ENCODE results near the gene PLEKHA6. TPM values are rescaled to one million over a fixed set of nuclear protein-coding genes. Genes with fewer than 3 reads are reported as not detected.

Gene PLEKHA6
- total and polyA plus RNA-seq, 2 experiments from 2014 or later = 2.8 to 6.2 TPM

DNA sequence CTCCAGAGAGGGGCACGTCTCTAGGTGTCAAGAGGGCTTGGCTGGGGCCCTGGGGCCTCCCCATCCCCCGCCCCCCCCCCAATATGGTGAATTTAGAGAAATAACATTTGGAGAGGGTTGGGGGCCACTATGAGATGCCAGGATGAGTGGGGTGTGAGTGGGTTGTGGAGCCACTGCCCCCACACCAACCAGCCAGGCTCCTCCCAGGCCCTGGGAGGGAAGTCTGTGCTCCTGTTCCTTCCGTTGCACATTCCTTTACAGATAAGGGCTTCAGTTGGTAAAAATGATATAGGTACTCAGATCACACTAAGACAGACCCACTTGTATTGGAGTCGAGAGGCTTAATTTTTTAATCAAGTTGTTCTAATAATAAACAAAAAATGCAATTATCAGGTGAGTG, 585 bp upstream of the PLEKHA6 start (continued):
- TF ChIP-seq ZNF331 (CRISPR knock-in tag; IDR thresholded peaks at IDR 0.05; ENCODE audit: low read depth) (no peak), EZH2phosphoT487 (IDR thresholded peaks at IDR 0.05; ENCODE audit: unreplicated experiment) (no peak), JUNB (IDR thresholded peaks at IDR 0.05; ENCODE audit: unreplicated experiment) (no peak), STAT1 (IDR thresholded peaks at IDR 0.05; ENCODE audit: unreplicated experiment) (no peak), ZNF114 (CRISPR knock-in tag; IDR thresholded peaks at IDR 0.05) (no peak), POLR2AphosphoS5 (IDR thresholded peaks at IDR 0.05; ENCODE audit: low read depth) (no peak), NANOG (IDR thresholded peaks at IDR 0.05; ENCODE audit: borderline replicate concordance) (no peak), CREB1 (CRISPR knock-in tag; IDR thresholded peaks at IDR 0.05; ENCODE audit: low read depth) (no peak)
- TF ChIP-seq, protein P1, sequence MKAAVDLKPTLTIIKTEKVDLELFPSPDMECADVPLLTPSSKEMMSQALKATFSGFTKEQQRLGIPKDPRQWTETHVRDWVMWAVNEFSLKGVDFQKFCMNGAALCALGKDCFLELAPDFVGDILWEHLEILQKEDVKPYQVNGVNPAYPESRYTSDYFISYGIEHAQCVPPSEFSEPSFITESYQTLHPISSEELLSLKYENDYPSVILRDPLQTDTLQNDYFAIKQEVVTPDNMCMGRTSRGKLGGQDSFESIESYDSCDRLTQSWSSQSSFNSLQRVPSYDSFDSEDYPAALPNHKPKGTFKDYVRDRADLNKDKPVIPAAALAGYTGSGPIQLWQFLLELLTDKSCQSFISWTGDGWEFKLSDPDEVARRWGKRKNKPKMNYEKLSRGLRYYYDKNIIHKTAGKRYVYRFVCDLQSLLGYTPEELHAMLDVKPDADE (IDR thresholded peaks at IDR 0.05) = no peak
- TF ChIP-seq, protein P2, sequence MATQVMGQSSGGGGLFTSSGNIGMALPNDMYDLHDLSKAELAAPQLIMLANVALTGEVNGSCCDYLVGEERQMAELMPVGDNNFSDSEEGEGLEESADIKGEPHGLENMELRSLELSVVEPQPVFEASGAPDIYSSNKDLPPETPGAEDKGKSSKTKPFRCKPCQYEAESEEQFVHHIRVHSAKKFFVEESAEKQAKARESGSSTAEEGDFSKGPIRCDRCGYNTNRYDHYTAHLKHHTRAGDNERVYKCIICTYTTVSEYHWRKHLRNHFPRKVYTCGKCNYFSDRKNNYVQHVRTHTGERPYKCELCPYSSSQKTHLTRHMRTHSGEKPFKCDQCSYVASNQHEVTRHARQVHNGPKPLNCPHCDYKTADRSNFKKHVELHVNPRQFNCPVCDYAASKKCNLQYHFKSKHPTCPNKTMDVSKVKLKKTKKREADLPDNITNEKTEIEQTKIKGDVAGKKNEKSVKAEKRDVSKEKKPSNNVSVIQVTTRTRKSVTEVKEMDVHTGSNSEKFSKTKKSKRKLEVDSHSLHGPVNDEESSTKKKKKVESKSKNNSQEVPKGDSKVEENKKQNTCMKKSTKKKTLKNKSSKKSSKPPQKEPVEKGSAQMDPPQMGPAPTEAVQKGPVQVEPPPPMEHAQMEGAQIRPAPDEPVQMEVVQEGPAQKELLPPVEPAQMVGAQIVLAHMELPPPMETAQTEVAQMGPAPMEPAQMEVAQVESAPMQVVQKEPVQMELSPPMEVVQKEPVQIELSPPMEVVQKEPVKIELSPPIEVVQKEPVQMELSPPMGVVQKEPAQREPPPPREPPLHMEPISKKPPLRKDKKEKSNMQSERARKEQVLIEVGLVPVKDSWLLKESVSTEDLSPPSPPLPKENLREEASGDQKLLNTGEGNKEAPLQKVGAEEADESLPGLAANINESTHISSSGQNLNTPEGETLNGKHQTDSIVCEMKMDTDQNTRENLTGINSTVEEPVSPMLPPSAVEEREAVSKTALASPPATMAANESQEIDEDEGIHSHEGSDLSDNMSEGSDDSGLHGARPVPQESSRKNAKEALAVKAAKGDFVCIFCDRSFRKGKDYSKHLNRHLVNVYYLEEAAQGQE (IDR thresholded peaks at IDR 0.05; ENCODE audit: unreplicated experiment) = no peak
- TF ChIP-seq, protein P3, sequence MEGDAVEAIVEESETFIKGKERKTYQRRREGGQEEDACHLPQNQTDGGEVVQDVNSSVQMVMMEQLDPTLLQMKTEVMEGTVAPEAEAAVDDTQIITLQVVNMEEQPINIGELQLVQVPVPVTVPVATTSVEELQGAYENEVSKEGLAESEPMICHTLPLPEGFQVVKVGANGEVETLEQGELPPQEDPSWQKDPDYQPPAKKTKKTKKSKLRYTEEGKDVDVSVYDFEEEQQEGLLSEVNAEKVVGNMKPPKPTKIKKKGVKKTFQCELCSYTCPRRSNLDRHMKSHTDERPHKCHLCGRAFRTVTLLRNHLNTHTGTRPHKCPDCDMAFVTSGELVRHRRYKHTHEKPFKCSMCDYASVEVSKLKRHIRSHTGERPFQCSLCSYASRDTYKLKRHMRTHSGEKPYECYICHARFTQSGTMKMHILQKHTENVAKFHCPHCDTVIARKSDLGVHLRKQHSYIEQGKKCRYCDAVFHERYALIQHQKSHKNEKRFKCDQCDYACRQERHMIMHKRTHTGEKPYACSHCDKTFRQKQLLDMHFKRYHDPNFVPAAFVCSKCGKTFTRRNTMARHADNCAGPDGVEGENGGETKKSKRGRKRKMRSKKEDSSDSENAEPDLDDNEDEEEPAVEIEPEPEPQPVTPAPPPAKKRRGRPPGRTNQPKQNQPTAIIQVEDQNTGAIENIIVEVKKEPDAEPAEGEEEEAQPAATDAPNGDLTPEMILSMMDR (conservative IDR thresholded peaks at IDR 0.05; ENCODE audit: low read depth in 2 of 2) = no peak

DNA sequence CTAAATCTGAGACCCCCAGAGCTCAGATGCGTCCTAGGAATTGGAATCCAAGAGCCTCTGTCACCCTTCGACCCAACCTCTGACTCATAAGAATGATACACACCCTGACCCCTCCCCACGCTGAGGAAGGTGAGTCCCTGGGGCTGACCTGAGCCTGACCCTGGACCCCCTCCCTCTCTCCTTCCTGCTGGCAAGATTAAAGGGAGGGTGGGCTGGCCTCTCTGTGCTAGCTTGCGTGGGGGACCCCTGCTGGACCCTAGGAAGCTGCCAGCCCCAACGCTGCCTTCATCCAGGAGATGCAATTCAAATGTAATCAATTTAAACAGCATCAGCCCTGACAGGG, 627 bp downstream of the PLEKHA6 start:
- H3K27ac ChIP-seq (ENCODE audit: low read depth) = no peak overlapping the region
- H3K36me3 Mint-ChIP-seq (ENCODE audit: low read depth) = no peaks in the 10 kb centered on the region; the same call in 2 of the 3 replicates
- ATAC-seq = peak; percentile 6; the same call in 2 of the 3 replicates
- no peaks in the 10 kb centered on the region for H3K9me2 ChIP-seq (ENCODE audit: insufficient read depth)
- H3K9me3 Mint-ChIP-seq = no peaks in the 10 kb centered on the region
- H3K4me3 ChIP-seq = peak overlapping the region; percentile 61
- no peak for DNase-seq (ENCODE audit: low spot score)
- peak overlapping the region; percentile 69; the same call in 1 of the 2 replicates for H2AFZ ChIP-seq
- H3K4me3 Mint-ChIP-seq = peak overlapping the region; percentile 61
- no peak overlapping the region for H3K27ac Mint-ChIP-seq
- H3K4me1 ChIP-seq (ENCODE audit: insufficient read depth) = peaks cover 33% of the 10 kb centered on the region
- no peak for TF ChIP-seq EZH2 (IDR thresholded peaks at IDR 0.05; ENCODE audit: low read depth, unreplicated experiment)
- TF ChIP-seq, protein P3 (conservative IDR thresholded peaks at IDR 0.05; ENCODE audit: low read depth in 2 of 2) = peak; percentile 22 to 25; a peak in 2 of 4 replicates
- H3K27me3 ChIP-seq (ENCODE audit: insufficient read depth) = peaks cover 12% of the 10 kb centered on the region; the same call in 1 of the 2 replicates
- H3K4me1 Mint-ChIP-seq = peaks cover 39% of the 10 kb centered on the region
- no peaks in the 10 kb centered on the region for H3K36me3 ChIP-seq (ENCODE audit: insufficient read depth)
- peaks cover 21% of the 10 kb centered on the region for H3K27me3 Mint-ChIP-seq (ENCODE audit: insufficient read depth, low read depth, poor library complexity)
- 0 out of 2 replicates have a peak, but pooled peaks cover 3% of the 10 kb centered on the region for H3F3A ChIP-seq (replicated peaks; ENCODE audit: low read depth)
- no peaks in the 10 kb centered on the region for H3K79me2 ChIP-seq (replicated peaks; ENCODE audit: insufficient read depth)
- peak overlapping the region; percentile 85 for H3K4me2 ChIP-seq
- no peaks in the 10 kb centered on the region for H4K20me1 ChIP-seq (replicated peaks; ENCODE audit: insufficient read depth)

Measured in GM23338 (cell line).